Inflammatory macrophage treated with lipopolysaccharide for 4 hours (primary cell): ENCODE data around the gene SLC4A11.
A peak's percentile ranks its signal among the peaks of the same experiment; 100 is the strongest.

Experiments used
- DNase-seq: peaks from one replicate; pipeline ENCODE4 v3.0.0-alpha.2; 2020

SLC4A11 gene

GRCh38 chr20:3245711-3246110 lies 6.7 kb upstream of the SLC4A11 start:
- DNase-seq: no peak

- DNase-seq: no peak
Observed at GRCh38 chr20:3245156-3245555, 6.2 kb upstream of the SLC4A11 start.

GRCh38 chr20:3244613-3245012 lies 5.6 kb upstream of the SLC4A11 start:
- no peak for DNase-seq

GRCh38 chr20:3243718-3244358 lies 4.8 kb upstream of the SLC4A11 start:
- DNase-seq: no peak

- no peak for DNase-seq
Observed at GRCh38 chr20:3242172-3242692, 3.2 kb upstream of the SLC4A11 start.

GRCh38 chr20:3240776-3241363 lies 1.9 kb upstream of the SLC4A11 start:
- DNase-seq: no peak

- peak; percentile 7 for DNase-seq
Observed at GRCh38 chr20:3239867-3240775, 1.1 kb upstream of the SLC4A11 start.

DNA sequence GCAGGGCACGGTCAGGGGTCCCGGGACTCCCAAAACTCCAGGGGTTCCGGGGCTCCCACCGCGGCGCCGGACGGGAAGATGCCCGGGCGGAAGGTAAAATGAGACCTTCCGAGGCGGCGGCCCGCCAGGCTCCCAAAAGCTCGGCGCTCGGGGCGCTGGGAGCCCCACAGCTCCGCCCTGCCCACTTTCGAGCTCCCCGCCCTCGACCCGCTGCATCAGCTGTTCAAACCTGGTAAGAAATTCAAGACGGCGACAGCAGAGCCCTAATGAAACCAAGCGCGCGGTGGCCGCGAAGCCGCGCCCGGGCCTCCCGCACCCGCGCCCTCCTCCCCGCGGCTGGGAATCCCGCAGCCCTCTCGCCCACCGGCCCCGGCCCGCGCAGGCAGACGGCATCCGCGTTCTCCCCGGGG lies 369 bp downstream of the SLC4A11 start:
- DNase-seq: peak; percentile 17

GRCh38 chr20:3237958-3238615 lies 903 bp downstream of the SLC4A11 start:
- DNase-seq: no peak

GRCh38 chr20:3237011-3237957 lies 1.7 kb downstream of the SLC4A11 start:
- no peak for DNase-seq

DNA sequence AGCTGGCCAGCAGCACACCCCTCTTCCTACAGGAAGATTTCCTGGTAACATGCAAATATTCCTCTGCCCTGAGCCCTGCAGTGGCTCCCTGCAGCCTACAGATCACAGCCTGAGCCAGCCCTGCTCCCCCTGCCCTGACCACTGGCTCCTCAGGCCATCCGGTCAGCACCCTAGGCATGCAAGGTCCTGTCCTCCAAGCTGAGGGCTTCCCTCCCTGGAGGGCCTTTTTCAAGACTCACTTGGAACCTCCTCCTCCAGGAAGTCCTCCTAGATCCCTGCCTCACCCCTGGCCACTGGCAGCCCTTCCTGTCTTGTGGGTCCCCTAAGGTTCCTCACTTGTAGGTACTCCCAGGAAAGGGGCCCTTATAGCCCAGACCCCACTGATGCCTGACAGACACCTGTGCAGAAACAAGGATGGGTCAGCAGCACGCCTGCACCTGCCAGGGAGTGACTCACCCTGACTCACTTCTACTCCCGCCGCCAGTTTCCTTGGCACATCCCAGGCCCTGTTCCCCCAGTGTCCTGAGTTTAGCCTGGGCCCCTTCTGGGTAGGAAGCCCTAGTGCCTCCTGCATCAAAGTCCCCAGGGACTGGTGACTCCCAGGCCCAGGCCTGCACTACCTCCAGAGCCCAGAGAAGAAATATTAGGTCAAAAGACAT lies 3.2 kb downstream of the SLC4A11 start:
- no peak for DNase-seq

- DNase-seq: no peak
Observed at GRCh38 chr20:3233991-3234498, 4.9 kb downstream of the SLC4A11 start.

- DNase-seq: no peak
Observed at GRCh38 chr20:3233131-3233990, 5.6 kb downstream of the SLC4A11 start.

DNA sequence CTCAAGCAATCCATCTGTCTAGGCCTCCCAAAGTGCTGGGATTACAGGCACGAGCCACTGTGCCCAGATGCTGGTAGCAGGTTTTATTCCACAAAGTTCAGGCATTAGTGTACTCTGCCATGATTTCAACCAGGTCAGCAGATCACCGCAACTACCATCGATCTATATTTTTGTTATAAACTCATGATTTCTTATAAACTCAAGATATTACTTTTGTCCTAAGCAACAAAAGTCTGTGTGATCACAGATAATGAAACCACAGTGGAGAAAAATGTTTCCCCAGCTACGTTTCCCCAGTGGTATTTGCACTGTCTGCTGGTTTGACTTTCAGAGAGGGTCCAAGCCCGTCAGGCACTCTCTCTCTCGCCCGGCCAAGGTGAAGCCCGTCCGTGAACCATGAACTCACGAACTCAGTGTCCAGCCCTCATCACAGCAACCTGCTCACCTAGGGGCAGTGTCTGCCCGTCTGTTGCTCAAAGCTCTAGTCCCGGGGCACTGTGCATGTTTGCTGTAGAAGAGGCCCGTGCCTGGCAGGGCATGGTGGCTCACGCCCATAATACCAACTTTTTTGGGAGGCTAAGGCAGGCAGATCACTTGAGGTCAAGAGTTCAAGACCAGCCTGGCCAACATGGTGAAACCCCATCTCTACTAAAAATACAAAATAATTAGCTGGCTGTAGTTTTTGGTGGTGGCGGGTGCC lies 7.0 kb downstream of the SLC4A11 start:
- DNase-seq: no peak

DNA sequence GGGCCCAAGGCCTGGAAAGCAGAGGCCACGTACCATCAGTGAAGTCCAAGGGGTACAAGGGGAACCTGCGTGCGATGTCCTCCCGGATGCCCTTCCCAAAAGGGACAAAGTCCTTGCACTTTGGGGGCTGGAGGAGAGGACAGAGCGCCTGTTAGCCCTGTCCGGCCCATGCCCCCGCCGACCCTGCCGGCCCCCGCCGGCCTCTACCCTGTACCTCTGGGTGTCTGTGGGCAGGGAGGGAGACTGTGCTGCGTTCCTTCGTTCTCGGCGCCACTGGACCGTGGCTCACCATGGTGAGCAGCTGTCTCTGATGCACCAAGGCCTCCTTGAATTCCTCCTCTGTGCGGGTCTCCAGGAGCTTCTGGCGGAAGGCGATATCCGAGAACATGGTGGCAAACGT lies 7.9 kb downstream of the SLC4A11 start:
- DNase-seq: no peak

- DNase-seq: no peak
Observed at GRCh38 chr20:3229798-3230197, 9.2 kb downstream of the SLC4A11 start.

GRCh38 chr20:3229158-3229557 lies 9.8 kb downstream of the SLC4A11 start:
- no peak for DNase-seq

DNA sequence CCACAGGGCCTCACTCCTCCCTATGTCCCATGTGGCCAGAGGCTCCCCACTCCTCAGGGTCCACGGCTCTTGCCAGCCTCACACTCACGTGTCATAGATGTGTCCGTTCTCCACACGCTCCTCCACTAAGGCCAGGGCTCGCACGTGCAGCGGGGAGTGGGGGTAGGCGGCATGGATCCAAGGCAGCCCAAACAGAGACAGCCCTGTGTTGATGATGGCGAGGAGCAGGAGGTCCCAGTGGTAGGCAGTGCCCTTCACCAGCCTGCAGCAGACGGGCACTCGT lies 10.3 kb downstream of the SLC4A11 start:
- no peak for DNase-seq

DNA sequence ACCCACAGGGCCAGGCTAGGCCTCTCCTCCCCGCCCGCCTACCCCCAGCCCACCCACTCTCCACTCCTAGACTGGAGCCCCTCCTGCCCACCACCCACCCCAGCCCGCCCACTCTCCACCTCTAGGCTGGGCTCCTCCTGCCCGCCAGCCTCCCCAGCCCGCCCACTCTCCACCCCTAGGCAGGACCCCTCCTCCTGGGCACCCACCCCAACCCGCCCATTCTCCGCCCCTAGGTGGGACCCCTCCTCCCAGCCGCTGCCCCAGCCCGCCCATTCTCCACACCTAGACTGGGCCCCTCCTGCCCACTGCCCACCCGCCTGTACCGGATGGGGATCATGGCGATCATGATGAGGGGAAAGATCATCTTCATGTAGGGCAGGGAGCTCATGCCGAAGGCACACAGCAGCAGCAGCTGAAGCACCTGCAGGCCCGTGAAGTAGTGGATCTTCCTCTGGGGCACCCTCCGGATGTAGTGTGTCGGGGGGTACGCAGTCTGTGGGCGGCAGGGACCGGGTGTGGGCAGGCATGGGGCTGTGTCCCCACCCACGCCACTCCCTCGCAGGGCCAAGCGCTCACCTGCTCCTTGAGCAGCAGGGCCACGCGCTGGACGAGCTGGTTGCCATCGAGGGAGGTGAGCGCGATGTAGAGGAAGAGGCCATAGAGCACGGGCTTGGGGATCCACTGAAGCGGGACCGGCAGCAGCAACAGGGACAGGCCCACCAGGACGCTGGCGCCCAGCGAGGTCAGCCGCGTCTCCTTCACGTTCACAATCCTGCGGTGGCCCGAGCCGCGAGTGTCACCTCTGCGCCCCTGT lies 10.8 kb downstream of the SLC4A11 start:
- no peak for DNase-seq
